ENCODE results near the gene FAM181B. TPM values are rescaled to one million over a fixed set of nuclear protein-coding genes. Genes with fewer than 3 reads are reported as not detected.

The FAM181B gene
- total and polyA plus RNA-seq, 2 donors (not counting 3 experiments of a cell fraction or from before 2014, with no cell fraction given): not detected

GRCh38 chr11:82776377-82776776 lies 42.7 kb upstream of the FAM181B start:
- FAIRE-seq (no peak), DNase-seq (ENCODE audit: low read depth, low spot score) (no peak)
- H3K36me3 ChIP-seq (ENCODE audit: control insufficient read depth in 2 of 2, extremely low read depth in 1 of 2, insufficient read depth in 2 of 2, low read length in 2 of 2): no peaks in the 10 kb centered on the region
- no peaks in the 10 kb centered on the region for H3K79me2 ChIP-seq (ENCODE audit: control insufficient read depth, insufficient read depth, low read length)
- H3K9me1 ChIP-seq (replicated peaks; ENCODE audit: control insufficient read depth, extremely low read depth, insufficient read depth, low read length): no peaks in the 10 kb centered on the region
- no peak overlapping the region for H3K4me3 ChIP-seq (replicated peaks in 1 of 3; ENCODE audit: insufficient read depth in 1 of 3, low read depth in 1 of 3, low read length in 3 of 3)
- dilution Hi-C loops (cut with MboI; ENCODE audit: extremely low pct_ligation_motif_present, low sequenced_read_pairs): no loop called here
- no peak for TF ChIP-seq CTCF (IDR thresholded peaks at IDR 0.05; ENCODE audit: extremely low read depth in 1 of 2, insufficient read depth in 1 of 2, low read depth in 1 of 2, low read length in 2 of 2)
- TF ChIP-seq POLR2A (IDR thresholded peaks at IDR 0.05; ENCODE audit: low read depth, low read length): no peak
- TF ChIP-seq FOS (IDR thresholded peaks at IDR 0.05; ENCODE audit: borderline replicate concordance, insufficient read depth, low read length): no peak
- no peak for TF ChIP-seq EZH2 (IDR thresholded peaks at IDR 0.05; ENCODE audit: borderline replicate concordance, low read depth, low read length, severe bottlenecking)
- no peak for TF ChIP-seq POLR2AphosphoS5 (IDR thresholded peaks at IDR 0.05; ENCODE audit: insufficient read depth, low read depth, low read length)
- no peak for TF ChIP-seq GATA2 (IDR thresholded peaks at IDR 0.05; ENCODE audit: insufficient read depth, insufficient read length, low read depth, low read length)
- no peak for TF ChIP-seq MYC (IDR thresholded peaks at IDR 0.05; ENCODE audit: low read depth, low read length)
- no peak for TF ChIP-seq JUN (IDR thresholded peaks at IDR 0.05; ENCODE audit: borderline replicate concordance, insufficient read depth, insufficient read length, low read depth)
- TF ChIP-seq MAX (IDR thresholded peaks at IDR 0.05; ENCODE audit: insufficient read depth, insufficient read length): no peak
- BruUV-seq (replicated peaks): no TSS peak
- POLR2A ChIA-PET: no interaction called here
- H3K9me3 ChIP-seq (replicated peaks; ENCODE audit: control insufficient read depth, insufficient read depth, low read length): no peaks in the 10 kb centered on the region
- no peak overlapping the region for H3K9ac ChIP-seq (replicated peaks; ENCODE audit: extremely low read depth, insufficient read depth, low read length)
- H2AFZ ChIP-seq (ENCODE audit: low read depth, low read length): no peak overlapping the region
- H3K4me2 ChIP-seq (ENCODE audit: insufficient read depth, low read length): no peak overlapping the region
- no peaks in the 10 kb centered on the region for H3K27me3 ChIP-seq (ENCODE audit: control insufficient read depth in 2 of 2, insufficient read depth in 2 of 2, low read length in 2 of 2)
- intact Hi-C loops (cut with micrococcal nuclease): loop anchor here (2.0 to 5.0 kb wide), 2 partner anchors 381 to 1040 kb away; partner anchors contain the start of gene PCF11
- H3K27ac ChIP-seq (ENCODE audit: insufficient read depth, low read depth, low read length): no peak overlapping the region
- H3K4me1 ChIP-seq (ENCODE audit: control insufficient read depth, extremely low read depth, insufficient read depth, low read length): peaks cover 2% of the 10 kb centered on the region
- CTCF ChIA-PET: interaction anchor here (0.6 to 4.0 kb wide), 59 partner anchors 10 to 1051 kb away, joined by 3 to 69 read pairs (median 5); partner anchors contain the start of genes DDIAS and PRCP
- H4K20me1 ChIP-seq (replicated peaks; ENCODE audit: control insufficient read depth, extremely low read depth, insufficient read depth, low read length): no peaks in the 10 kb centered on the region
